Right lobe of liver (tissue), 4 donors: ENCODE measurements around the gene CLCA2.

Experiments used
- CTCF ChIP-seq, 4 donors: fragments of 200-600 bp in 3 of 4; fragments of 450-650 bp in 1 of 4; IDR thresholded peaks; one replicate each; pipeline versions ENCODE4 v1.5.1 to v1.8.0; 2016 to 2022; ENCODE audit warnings: antibody characterized with exemption in 4 of 4, mild to moderate bottlenecking in 2 of 4
- POLR2A ChIP-seq: fragments of 450-650 bp; IDR thresholded peaks from one replicate; pipeline ENCODE4 v1.6.1; 2017; ENCODE audit warnings: antibody characterized with exemption, mild to moderate bottlenecking
- donor health status: DM: no; HTN: no; CAD: no.
- donor health status: DM: no; HTN: no; CAD: no.
- donor health status: DM: no; HTN: yes; CAD: no.

- TF ChIP-seq CTCF (IDR thresholded peaks at IDR 0.05) (no peak), POLR2A (no peak)
Measured at GRCh38 chr1:86434059-86434458, 10.1 kb downstream of the CLCA2 start.
